VCaP (cell line): ENCODE data around the gene AGR3.

Source experiments
- H3K27ac ChIP-seq: fragments of 450-650 bp; 2 replicates; pipeline ENCODE4 v1.5.1; 2017
- TF ChIP-seq, protein P1 (sequence below): fragments of 450-650 bp; conservative IDR thresholded peaks from 2 replicates; pipeline ENCODE4 v1.5.1; 2017; ENCODE audit warnings: mild to moderate bottlenecking, moderate library complexity

AGR3 gene

DNA sequence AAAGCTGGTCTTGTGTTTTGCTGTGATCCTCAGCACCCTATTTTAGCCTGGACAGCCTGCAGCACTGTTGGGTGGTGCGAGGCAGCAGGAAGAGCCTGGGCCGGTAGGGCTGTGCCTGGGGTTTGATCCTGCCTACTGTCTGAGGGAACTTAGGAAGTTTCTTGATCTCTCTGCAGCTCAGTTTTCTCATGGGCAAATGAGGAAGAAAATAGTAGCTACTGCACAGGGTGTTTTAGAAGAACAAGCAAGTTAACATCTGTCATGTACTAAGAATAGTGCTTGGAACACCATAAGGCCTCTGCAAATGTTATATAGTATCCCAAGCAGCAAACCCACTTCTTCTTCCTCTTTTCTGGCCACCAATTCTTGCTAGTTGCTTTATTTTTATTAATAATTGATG lies 65.0 kb downstream of the AGR3 start:
- TF ChIP-seq, protein P1, sequence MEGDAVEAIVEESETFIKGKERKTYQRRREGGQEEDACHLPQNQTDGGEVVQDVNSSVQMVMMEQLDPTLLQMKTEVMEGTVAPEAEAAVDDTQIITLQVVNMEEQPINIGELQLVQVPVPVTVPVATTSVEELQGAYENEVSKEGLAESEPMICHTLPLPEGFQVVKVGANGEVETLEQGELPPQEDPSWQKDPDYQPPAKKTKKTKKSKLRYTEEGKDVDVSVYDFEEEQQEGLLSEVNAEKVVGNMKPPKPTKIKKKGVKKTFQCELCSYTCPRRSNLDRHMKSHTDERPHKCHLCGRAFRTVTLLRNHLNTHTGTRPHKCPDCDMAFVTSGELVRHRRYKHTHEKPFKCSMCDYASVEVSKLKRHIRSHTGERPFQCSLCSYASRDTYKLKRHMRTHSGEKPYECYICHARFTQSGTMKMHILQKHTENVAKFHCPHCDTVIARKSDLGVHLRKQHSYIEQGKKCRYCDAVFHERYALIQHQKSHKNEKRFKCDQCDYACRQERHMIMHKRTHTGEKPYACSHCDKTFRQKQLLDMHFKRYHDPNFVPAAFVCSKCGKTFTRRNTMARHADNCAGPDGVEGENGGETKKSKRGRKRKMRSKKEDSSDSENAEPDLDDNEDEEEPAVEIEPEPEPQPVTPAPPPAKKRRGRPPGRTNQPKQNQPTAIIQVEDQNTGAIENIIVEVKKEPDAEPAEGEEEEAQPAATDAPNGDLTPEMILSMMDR: no peak
- peak overlapping the region; percentile 87 for H3K27ac ChIP-seq

DNA sequence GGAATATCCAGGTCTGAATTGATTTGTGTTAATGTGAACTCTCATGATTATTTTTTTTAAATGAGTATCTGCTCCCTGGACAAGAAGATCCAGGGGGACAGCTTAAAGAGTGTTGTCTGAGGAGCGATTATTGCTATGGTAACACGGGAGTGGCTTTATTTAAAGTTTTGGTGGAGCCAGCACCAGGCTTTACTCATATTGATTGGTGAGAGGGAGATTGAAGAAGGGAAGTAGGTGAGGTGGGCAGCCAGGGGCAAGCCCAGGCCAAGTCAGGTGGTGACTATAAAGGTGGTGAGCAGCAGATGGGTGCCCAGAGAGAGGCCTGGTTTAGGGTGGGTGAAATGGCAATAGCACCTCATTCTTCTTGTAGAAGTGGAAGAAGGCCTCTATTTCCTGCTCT lies 66.8 kb downstream of the AGR3 start:
- TF ChIP-seq, protein P1: no peak
- H3K27ac ChIP-seq: peak overlapping the region; percentile 87

DNA sequence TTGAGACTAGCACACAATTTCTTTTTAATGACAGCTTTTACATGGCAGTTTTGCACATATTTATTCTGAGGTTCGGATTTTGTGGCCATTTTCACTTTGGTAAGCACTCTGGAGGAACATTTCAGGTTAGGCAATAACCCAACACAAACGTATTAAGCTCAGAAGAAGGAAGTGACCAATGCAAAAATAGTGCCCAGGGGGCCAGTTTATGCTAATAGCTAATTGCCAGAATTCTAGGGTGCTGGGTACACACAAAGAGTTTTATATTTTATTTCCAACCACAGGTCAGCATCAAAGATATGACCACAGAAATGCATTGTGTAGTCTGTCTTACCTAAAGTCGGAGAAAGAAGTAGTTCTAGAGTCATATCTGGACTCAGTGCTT lies 68.6 kb downstream of the AGR3 start:
- TF ChIP-seq, protein P1: no peak
- H3K27ac ChIP-seq: peak overlapping the region; percentile 87

DNA sequence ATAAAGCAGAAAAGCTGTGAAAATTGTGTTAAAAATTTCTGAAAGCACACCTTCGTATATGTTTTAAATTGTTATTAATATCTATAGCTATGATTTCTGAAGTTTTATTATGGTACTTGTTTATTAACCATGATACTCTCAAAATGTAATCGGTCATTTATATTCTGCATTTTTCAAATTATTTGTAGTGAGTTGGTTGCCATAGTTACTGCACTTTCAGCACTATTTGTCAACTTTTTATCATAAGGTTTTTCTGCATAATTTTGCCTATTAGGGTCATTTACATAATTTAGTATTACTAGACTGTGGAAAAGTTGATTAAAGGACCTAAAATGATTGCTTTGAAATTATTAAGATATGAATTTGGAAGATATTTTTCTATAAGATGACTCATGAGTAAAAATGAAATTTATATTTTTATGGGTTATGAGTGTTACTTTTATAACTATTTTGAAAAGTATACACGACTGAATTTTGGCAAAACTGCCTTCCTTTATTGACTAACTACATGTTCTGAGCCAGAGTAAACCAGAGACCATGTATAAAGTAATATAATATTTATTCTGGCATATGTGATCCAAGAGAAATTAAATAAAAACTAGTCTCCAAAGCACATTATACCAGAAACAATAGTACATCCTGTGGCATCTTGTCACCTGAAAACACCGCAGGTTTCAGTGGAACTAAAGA lies 69.1 kb downstream of the AGR3 start:
- H3K27ac ChIP-seq: peak overlapping the region; percentile 87
- TF ChIP-seq, protein P1: no peak

DNA sequence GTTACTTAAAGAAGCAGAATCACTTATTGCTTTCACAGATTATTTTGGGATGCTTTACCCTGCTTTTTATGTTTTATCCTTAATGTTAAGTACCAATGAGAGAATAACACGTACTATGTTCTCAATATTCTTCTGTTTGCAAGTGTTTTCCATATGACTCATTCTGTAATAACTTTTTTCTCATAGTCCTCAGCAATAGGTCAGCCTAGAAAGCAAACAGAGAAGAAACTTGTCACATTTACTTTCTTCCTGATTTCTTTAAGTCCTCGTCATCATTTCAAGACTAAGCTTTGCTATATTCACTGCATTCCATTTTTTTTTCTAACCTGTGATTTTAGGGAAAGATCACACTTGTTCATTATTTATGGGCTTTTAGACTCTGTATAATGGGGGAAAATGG lies 70.2 kb downstream of the AGR3 start:
- 0 out of 2 replicates have a peak overlapping the region, but pooled peaks have one; percentile 6 for H3K27ac ChIP-seq
- TF ChIP-seq, protein P1: no peak

DNA sequence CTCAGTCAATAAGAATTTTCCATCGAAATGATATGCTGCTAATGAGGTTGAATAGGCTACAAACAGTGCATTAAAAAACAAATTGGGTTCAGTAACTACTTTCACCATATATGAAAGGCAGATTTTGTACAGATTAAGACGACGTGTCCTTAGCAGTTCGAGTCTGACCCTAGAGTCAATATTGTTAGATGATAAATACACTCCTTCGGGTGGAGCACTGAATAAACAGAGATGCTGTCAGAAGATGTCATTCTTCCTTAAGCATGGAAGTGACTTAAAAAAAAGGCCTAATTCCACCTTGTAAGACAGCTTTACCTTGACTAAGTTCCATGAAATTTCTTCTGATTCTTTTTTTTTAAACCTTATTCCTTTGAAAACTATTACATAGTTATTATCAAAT lies 71.2 kb downstream of the AGR3 start:
- TF ChIP-seq, protein P1: no peak
- H3K27ac ChIP-seq: peak overlapping the region; percentile 6; the same call in 1 of the 2 replicates

DNA sequence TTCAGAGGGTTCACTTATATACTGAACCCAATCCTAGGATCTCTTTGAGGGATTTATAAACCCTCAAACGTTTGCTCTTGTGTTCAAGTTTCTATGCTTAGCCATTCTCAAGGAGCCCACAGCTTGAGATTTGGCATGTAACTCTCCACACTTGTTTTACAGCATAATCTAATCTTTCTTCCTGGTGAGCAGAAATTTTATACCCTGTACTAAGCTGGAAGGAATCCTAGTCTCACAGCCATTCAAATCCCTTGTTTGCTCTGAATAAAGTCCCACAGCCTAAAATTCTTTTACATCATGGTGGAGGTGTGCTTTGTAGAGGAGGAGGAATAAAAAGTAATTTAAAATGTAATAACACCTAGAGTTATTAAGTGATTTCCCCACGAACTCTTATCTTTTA lies 71.7 kb downstream of the AGR3 start:
- H3K27ac ChIP-seq: peak overlapping the region; percentile 6; the same call in 1 of the 2 replicates
- TF ChIP-seq, protein P1: no peak
